ENCODE results near the gene CCK.

DNA sequence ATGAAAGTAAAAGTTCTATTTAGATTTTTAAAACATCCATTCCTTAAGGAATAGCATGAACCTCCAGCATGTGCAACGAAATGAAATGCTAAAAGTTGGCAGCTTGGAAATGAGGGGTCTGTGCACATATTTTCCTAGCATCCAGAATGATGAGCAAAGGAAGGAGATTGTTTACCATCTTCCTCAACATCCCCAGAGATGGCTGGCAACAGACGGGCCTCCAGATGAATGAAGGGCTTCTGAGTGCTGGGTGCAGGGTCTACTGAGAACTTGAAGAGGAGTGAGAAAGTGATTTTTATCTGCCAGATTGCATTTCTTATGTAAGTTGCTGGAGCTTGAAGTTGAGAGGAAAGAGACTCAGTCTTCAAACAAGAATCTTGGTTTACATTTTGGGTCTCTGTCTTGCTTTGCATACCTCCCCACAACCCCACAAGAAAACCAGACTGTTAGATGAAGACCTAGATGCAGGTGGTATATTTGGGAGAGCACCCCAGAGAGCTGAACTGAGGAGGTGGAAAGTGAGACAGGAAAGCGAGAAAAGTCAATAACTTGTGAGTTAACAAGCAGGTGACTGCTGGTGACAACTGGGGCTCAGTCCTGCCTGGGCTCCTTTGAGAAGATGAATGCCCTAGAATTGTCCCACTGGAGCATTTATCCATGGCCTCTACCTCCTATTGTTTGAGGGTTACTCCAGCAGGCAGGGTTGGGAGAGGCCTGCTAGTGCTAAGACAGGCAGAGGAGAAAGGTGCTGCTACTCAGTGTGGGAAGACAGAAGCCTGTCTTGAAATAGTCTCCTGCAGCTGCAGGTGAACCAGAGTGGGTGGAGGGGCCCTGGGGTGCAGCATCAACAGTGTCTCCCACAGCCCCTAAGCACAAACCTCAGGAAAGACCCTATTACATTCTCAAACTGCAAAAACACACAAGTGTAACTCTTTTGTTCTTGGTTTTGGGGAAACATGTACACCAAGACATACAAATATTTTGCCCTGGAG, 10.5 kb upstream of the CCK start:
- TF ChIP-seq, protein P1, sequence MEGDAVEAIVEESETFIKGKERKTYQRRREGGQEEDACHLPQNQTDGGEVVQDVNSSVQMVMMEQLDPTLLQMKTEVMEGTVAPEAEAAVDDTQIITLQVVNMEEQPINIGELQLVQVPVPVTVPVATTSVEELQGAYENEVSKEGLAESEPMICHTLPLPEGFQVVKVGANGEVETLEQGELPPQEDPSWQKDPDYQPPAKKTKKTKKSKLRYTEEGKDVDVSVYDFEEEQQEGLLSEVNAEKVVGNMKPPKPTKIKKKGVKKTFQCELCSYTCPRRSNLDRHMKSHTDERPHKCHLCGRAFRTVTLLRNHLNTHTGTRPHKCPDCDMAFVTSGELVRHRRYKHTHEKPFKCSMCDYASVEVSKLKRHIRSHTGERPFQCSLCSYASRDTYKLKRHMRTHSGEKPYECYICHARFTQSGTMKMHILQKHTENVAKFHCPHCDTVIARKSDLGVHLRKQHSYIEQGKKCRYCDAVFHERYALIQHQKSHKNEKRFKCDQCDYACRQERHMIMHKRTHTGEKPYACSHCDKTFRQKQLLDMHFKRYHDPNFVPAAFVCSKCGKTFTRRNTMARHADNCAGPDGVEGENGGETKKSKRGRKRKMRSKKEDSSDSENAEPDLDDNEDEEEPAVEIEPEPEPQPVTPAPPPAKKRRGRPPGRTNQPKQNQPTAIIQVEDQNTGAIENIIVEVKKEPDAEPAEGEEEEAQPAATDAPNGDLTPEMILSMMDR (optimal IDR thresholded peaks at IDR 0.05 in 1 of 3, IDR thresholded peaks at IDR 0.05 in 1 of 3, conservative IDR thresholded peaks at IDR 0.05 in 1 of 3; ENCODE audit: extremely low read depth in 1 of 3, insufficient read depth in 2 of 3, low read length in 3 of 3): no peak
- TF ChIP-seq EZH2 (IDR thresholded peaks at IDR 0.05; ENCODE audit: low read length): no peak
